ENCODE measurements around the gene ROBO1.
"Not testable (repeated sequence)": the region's sequence is repeated elsewhere in the genome, so short reads cannot be mapped to it uniquely, and the experiment has no call there.

DNA sequence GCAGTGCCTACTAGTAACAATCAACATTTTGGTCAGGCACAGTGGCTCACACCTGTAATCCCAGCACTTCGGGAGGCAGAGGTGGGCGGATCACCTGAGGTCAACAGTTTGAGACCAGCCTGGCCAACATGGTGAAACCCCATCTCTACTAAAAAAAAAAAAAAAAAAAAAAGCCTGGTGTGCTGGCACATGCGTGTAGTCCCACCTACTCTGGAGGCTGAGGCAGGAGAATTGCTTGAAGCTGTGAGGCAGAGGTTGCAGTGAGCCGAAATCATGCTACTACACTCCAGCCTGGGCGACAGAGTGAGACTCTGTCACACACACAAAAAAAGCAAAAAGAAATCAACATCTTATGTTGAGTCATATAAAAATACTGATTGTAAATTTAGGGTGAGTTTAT, 1043.4 kb downstream of the ROBO1 start:
- TF ChIP-seq, protein P1, sequence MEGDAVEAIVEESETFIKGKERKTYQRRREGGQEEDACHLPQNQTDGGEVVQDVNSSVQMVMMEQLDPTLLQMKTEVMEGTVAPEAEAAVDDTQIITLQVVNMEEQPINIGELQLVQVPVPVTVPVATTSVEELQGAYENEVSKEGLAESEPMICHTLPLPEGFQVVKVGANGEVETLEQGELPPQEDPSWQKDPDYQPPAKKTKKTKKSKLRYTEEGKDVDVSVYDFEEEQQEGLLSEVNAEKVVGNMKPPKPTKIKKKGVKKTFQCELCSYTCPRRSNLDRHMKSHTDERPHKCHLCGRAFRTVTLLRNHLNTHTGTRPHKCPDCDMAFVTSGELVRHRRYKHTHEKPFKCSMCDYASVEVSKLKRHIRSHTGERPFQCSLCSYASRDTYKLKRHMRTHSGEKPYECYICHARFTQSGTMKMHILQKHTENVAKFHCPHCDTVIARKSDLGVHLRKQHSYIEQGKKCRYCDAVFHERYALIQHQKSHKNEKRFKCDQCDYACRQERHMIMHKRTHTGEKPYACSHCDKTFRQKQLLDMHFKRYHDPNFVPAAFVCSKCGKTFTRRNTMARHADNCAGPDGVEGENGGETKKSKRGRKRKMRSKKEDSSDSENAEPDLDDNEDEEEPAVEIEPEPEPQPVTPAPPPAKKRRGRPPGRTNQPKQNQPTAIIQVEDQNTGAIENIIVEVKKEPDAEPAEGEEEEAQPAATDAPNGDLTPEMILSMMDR (IDR thresholded peaks at IDR 0.05) = not testable (repeated sequence)
- not testable (repeated sequence) for TF ChIP-seq POLR2A (IDR thresholded peaks at IDR 0.05)
